Lower leg skin (tissue), 4 donors: ENCODE data around the gene TYW1B. TPM values are rescaled to one million over a fixed set of nuclear protein-coding genes. Genes with fewer than 3 reads are reported as not detected.
"Not testable (repeated sequence)": the region's sequence is repeated elsewhere in the genome, so short reads cannot be mapped to it uniquely, and the experiment has no call there.

ENCODE experiments used
- DNase-seq, 2 donors: peaks; one replicate each; pipeline ENCODE4 v3.0.0-alpha.2; 2019; ENCODE audit warnings: low spot score in 2 of 2
- H3K4me3 ChIP-seq: fragments of 200-600 bp; sonication (generic); 2 replicates; pipeline ENCODE4 v1.5.1; 2017; ENCODE audit warnings: mild to moderate bottlenecking, low read depth; ENCODE audit not compliant: poor library complexity, severe bottlenecking
- CTCF ChIP-seq, 3 donors: fragments of 450-650 bp; IDR thresholded peaks; one replicate each; pipeline ENCODE4 v1.5.1; 2016; ENCODE audit warnings: antibody characterized with exemption in 3 of 3, mild to moderate bottlenecking in 3 of 3, moderate library complexity in 2 of 3
- POLR2A ChIP-seq, 2 donors: fragments of 450-650 bp; IDR thresholded peaks; one replicate each; pipeline ENCODE4 v1.6.1; 2016 to 2017; ENCODE audit warnings: antibody characterized with exemption in 2 of 2, mild to moderate bottlenecking in 1 of 2, moderate library complexity in 1 of 2
- WGBS, 2 donors: methylation state at CpG; one replicate each; pipeline ENCODE4 v1.1.5; 2018; 5-methylcytosine and 5-hydroxymethylcytosine counted together
- intact Hi-C: fragments of 100-400 bp; cut with DNase I; formaldehyde crosslinking; loops from one replicate; pipeline ENCODE4 v1.15.0; 2023; ENCODE audit warnings: low total_unique reads
- total RNA-seq, 4 donors: library from RNA; depleted of rRNA; stranded (reverse); fragments of >200 nt; gene quantifications; one replicate each; pipeline ENCODE4 v1.1.0, GENCODE V29; 2016

TYW1B gene
- total RNA-seq, 4 donors from 2014 or later, result 3.7 to 5.3 (median 4.1) TPM

- no peak for DNase-seq
- intact Hi-C loops, result no loop called here
- 96 to 99% methylated on average over 8 of the region's 8 CpGs for WGBS, 2 donors
- no peak overlapping the region for H3K4me3 ChIP-seq
- TF ChIP-seq POLR2A (IDR thresholded peaks at IDR 0.05), result no peak
- no peak for TF ChIP-seq CTCF (IDR thresholded peaks at IDR 0.05)
These were observed 205.5 kb downstream of the TYW1B start for GRCh38 chr7:72622532-72622931.

- WGBS, 2 donors, result 62 to 74% methylated on average over 3 of the region's 3 CpGs
- DNase-seq, intact Hi-C loops, H3K4me3 ChIP-seq: not testable (repeated sequence)
These were observed 206.2 kb downstream of the TYW1B start for GRCh38 chr7:72621761-72622187.

GRCh38 chr7:72620923-72621322 lies 207.1 kb downstream of the TYW1B start:
- intact Hi-C loops, DNase-seq, H3K4me3 ChIP-seq: not testable (repeated sequence)
- 91 to 100% methylated on average over 2 of the region's 2 CpGs for WGBS, 2 donors

- DNase-seq, H3K4me3 ChIP-seq, intact Hi-C loops: not testable (repeated sequence)
- WGBS, 2 donors, result 76 to 81% methylated on average over 11 of the region's 11 CpGs
These were observed 209.4 kb downstream of the TYW1B start for GRCh38 chr7:72618435-72619180.

GRCh38 chr7:72609761-72610160 lies 218.2 kb downstream of the TYW1B start:
- WGBS, 2 donors, result 93 to 97% methylated on average over 5 of the region's 5 CpGs
- DNase-seq, H3K4me3 ChIP-seq, intact Hi-C loops: not testable (repeated sequence)

GRCh38 chr7:72607988-72608387 lies 220.0 kb downstream of the TYW1B start:
- intact Hi-C loops, DNase-seq, H3K4me3 ChIP-seq: not testable (repeated sequence)

GRCh38 chr7:72605863-72606431 lies 222.1 kb downstream of the TYW1B start:
- WGBS, 2 donors, result 90 to 92% methylated on average over 7 of the region's 7 CpGs
- H3K4me3 ChIP-seq, intact Hi-C loops, DNase-seq: not testable (repeated sequence)

- H3K4me3 ChIP-seq, intact Hi-C loops, DNase-seq: not testable (repeated sequence)
- WGBS, 2 donors, result 92 to 94% methylated on average over 17 of the region's 17 CpGs
These were observed 223.0 kb downstream of the TYW1B start for GRCh38 chr7:72604771-72605611.

- H3K4me3 ChIP-seq, DNase-seq, intact Hi-C loops: not testable (repeated sequence)
- 94 to 97% methylated on average over 8 of the region's 8 CpGs for WGBS, 2 donors
These were observed 224.5 kb downstream of the TYW1B start for GRCh38 chr7:72603476-72603875.
